ENCODE data around the gene ENPP4. TPM values are rescaled to one million over a fixed set of nuclear protein-coding genes. Genes with fewer than 3 reads are reported as not detected.
"Not testable (repeated sequence)": the region's sequence is repeated elsewhere in the genome, so short reads cannot be mapped to it uniquely, and the experiment has no call there.

Gene ENPP4
- total and polyA plus RNA-seq, 7 donors: 3.0 to 19.1 (median 16.2) TPM

DNA sequence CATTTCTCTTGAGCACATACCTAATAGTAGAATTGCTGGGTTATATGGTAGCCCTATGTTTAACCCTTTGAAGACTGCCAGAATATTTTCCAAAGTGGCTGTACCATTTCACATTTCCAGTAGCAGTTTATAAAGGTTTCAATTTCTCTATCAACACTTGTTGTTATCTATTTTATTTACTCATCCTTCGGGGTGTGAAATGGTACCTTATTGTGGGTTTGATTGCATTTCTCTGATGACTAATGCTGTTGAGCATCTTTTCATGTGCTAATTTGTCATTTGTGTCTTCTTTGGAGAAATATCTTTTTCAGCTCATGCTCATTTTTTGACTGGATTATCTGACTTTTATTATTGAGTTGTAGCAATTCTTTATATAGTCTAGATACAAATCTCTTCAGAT, 5.4 kb downstream of the ENPP4 start:
- intact Hi-C loops (cut with DNase I): no loop called here
- TF ChIP-seq POLR2A (IDR thresholded peaks at IDR 0.05): no peak
- TF ChIP-seq, protein P1, sequence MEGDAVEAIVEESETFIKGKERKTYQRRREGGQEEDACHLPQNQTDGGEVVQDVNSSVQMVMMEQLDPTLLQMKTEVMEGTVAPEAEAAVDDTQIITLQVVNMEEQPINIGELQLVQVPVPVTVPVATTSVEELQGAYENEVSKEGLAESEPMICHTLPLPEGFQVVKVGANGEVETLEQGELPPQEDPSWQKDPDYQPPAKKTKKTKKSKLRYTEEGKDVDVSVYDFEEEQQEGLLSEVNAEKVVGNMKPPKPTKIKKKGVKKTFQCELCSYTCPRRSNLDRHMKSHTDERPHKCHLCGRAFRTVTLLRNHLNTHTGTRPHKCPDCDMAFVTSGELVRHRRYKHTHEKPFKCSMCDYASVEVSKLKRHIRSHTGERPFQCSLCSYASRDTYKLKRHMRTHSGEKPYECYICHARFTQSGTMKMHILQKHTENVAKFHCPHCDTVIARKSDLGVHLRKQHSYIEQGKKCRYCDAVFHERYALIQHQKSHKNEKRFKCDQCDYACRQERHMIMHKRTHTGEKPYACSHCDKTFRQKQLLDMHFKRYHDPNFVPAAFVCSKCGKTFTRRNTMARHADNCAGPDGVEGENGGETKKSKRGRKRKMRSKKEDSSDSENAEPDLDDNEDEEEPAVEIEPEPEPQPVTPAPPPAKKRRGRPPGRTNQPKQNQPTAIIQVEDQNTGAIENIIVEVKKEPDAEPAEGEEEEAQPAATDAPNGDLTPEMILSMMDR (IDR thresholded peaks at IDR 0.05): no peak
- TF ChIP-seq EP300 (IDR thresholded peaks at IDR 0.05): no peak
- TF ChIP-seq POLR2AphosphoS5 (IDR thresholded peaks at IDR 0.05): no peak
- H3K27ac ChIP-seq: no peak overlapping the region
- no peaks in the 10 kb centered on the region for H3K9me3 ChIP-seq
- no peak overlapping the region for H3K4me3 ChIP-seq
- DNase-seq: no peak
- WGBS, 2 donors: 69 to 78% methylated on average over 1 of the region's 1 CpG
- H3K4me1 ChIP-seq: peaks cover 0 to 29% (median 12%) of the 10 kb centered on the region in 4 donors
- no peaks in the 10 kb centered on the region for H3K36me3 ChIP-seq
- no peaks in the 10 kb centered on the region for H3K27me3 ChIP-seq

DNA sequence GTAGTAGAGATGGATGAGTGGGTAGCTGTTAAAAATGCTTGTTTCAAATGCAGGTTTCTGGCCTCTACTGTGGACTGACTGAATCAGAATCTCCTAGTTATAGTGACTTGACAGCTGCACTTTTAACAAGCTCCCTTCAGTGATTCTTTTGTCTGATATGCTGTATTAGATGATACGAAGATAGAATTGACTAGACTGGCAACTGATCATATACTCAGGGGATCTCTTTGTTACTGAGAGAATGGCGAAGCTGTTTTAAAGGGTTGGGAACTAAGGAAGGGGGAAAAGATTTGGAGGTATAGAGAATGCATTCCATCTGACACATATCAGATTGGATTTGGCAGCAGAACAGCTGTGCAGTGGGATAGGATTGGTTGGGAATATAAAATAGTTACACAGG, 7.0 kb downstream of the ENPP4 start:
- Histone ChIP-seq H3K27me3 (no peaks in the 10 kb centered on the region), H3K9me3 (no peaks in the 10 kb centered on the region), H3K36me3 (no peaks in the 10 kb centered on the region), H3K27ac (no peak overlapping the region), H3K4me1 (peaks cover 0 to 22% (median 6%) of the 10 kb centered on the region in 4 donors), H3K4me3 (no peak overlapping the region)
- TF ChIP-seq POLR2A (IDR thresholded peaks at IDR 0.05): no peak
- TF ChIP-seq, protein P1 (IDR thresholded peaks at IDR 0.05): no peak
- no peak for TF ChIP-seq EP300 (IDR thresholded peaks at IDR 0.05)
- no peak for TF ChIP-seq POLR2AphosphoS5 (IDR thresholded peaks at IDR 0.05)
- 76 to 86% methylated on average over 2 of the region's 2 CpGs for WGBS, 2 donors
- intact Hi-C loops (cut with DNase I): no loop called here
- DNase-seq: no peak

DNA sequence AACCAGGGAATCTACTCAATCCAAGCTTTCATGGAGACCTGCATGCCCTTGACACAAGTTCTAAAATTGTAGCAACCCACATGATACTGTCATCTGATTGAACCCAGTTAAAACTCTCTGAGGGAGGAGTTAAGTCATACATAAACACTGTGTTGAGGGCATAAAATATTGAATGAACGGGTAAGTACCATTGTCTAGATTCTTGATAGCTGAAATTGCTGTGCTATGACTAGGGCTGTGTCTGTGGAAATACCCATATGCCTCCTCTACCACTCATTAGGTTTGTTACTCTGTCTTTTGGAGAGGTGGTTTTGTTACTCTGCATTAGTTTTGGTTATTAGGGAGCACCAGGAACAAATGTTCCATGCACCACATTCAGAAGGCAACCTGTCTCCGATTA, 7.6 kb downstream of the ENPP4 start:
- TF ChIP-seq, protein P1 (IDR thresholded peaks at IDR 0.05): no peak
- TF ChIP-seq POLR2A (IDR thresholded peaks at IDR 0.05) (no peak), EP300 (IDR thresholded peaks at IDR 0.05) (no peak), POLR2AphosphoS5 (IDR thresholded peaks at IDR 0.05) (no peak)
- Histone ChIP-seq H3K4me1 (peaks cover 0 to 22% (median 6%) of the 10 kb centered on the region in 4 donors), H3K4me3 (no peak overlapping the region), H3K27me3 (no peaks in the 10 kb centered on the region), H3K36me3 (no peaks in the 10 kb centered on the region), H3K9me3 (no peaks in the 10 kb centered on the region), H3K27ac (no peak overlapping the region)
- WGBS, 2 donors: 79 to 82% methylated on average over 2 of the region's 2 CpGs
- DNase-seq: no peak
- intact Hi-C loops (cut with DNase I): no loop called here

DNA sequence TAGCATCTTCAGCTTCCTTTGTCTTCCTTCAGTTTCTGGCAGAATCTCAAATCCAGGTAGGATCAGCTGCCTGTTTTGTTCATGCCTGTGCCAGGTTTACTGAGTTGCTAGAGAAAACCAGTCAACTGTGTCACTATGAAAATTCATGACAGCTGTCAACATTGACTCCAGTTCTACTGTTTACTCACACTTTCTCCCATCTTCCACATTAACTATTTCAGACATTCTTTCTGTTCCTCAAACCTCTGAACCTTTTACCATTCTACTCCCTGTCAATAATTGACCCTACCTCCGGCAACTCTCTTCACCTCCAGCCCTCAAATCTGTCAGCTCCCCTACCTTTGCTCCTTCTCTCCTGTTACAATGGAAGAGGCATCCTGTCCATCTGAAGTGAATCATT, 8.5 kb downstream of the ENPP4 start:
- Histone ChIP-seq H3K27ac (no peak overlapping the region), H3K4me3 (no peak overlapping the region), H3K36me3 (peaks cover 0 to 2% (median 0%) of the 10 kb centered on the region in 4 donors), H3K9me3 (no peaks in the 10 kb centered on the region), H3K27me3 (no peaks in the 10 kb centered on the region), H3K4me1 (peaks cover 0 to 19% (median 4%) of the 10 kb centered on the region in 4 donors)
- WGBS, 2 donors: 38 to 76% methylated on average over 1 of the region's 1 CpG
- intact Hi-C loops (cut with DNase I): no loop called here
- TF ChIP-seq EP300 (IDR thresholded peaks at IDR 0.05) (no peak), POLR2A (IDR thresholded peaks at IDR 0.05) (no peak), POLR2AphosphoS5 (IDR thresholded peaks at IDR 0.05) (no peak)
- TF ChIP-seq, protein P1 (IDR thresholded peaks at IDR 0.05): no peak
- no peak for DNase-seq

DNA sequence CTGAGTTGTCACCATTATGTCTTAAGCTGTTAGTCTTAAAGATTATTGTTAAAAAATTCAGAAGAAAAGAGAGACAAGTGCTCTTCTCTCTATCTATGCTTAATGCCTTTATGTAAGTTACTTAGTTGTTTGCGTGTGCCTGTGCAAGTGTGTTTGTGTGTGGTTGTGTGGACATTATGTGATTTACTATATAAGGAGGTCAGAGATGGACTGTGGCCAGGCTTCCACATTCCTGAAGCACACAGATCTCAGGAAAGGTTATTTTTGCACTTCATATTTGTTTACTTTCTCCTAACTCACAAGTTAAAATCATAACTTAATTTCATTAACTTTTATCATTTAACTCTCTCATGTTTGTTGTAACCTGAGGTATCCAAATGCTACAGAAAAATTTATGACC, 14.5 kb downstream of the ENPP4 start:
- H3K27me3 ChIP-seq: no peaks in the 10 kb centered on the region
- 88 to 89% methylated on average over 1 of the region's 1 CpG for WGBS, 2 donors
- peaks cover 0 to 10% (median 4%) of the 10 kb centered on the region in 4 donors for H3K4me1 ChIP-seq
- TF ChIP-seq POLR2AphosphoS5 (IDR thresholded peaks at IDR 0.05): no peak
- no peak for TF ChIP-seq POLR2A (IDR thresholded peaks at IDR 0.05)
- TF ChIP-seq, protein P1 (IDR thresholded peaks at IDR 0.05): no peak
- no peak for TF ChIP-seq EP300 (IDR thresholded peaks at IDR 0.05)
- H3K36me3 ChIP-seq: peaks cover 0 to 5% (median 0%) of the 10 kb centered on the region in 4 donors
- no peak overlapping the region for H3K27ac ChIP-seq
- no peaks in the 10 kb centered on the region for H3K9me3 ChIP-seq
- no peak overlapping the region for H3K4me3 ChIP-seq
- intact Hi-C loops (cut with DNase I): no loop called here
- no peak for DNase-seq

DNA sequence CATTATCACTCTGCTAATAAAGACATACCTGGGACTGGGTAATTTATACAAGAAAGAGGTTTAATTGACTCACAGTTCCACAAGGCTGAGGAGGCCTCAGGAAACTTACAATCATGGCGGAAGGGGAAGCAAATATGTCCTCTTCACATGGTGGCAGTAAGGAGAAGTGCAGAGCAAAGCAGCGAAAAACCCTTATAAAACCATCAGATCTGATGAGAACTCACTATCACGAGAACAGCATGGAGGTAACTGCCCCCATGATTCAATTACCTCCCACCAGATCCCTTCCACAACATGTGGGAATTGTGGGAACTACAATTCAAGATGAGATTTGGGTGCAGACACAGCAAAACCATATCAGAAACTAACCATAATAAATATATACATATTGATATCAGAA, 19.3 kb downstream of the ENPP4 start:
- WGBS, 2 donors: 90 to 93% methylated on average over 3 of the region's 3 CpGs
- DNase-seq; H3K27me3 ChIP-seq; H3K27ac ChIP-seq; H3K9me3 ChIP-seq; H3K4me1 ChIP-seq; H3K36me3 ChIP-seq; H3K4me3 ChIP-seq; intact Hi-C loops (cut with DNase I): not testable (repeated sequence)

Data from sigmoid colon (tissue), 7 donors.